ENCODE data around the gene NOX3. TPM values are rescaled to one million over a fixed set of nuclear protein-coding genes. Genes with fewer than 3 reads are reported as not detected.

NOX3 gene
- total and polyA plus RNA-seq, 2 of the 8 experiments (the other 6 are each of a cell fraction or from before 2014, with no cell fraction given), result not detected

- H3K9me3 ChIP-seq (ENCODE audit: insufficient read depth in 2 of 2, low read depth in 1 of 2, low read length in 1 of 2), result no peaks in the 10 kb centered on the region
- no peaks in the 10 kb centered on the region for H4K20me1 ChIP-seq (replicated peaks in 1 of 2; ENCODE audit: control insufficient read depth in 1 of 2, insufficient read depth in 2 of 2, low read length in 2 of 2)
- no peak overlapping the region for H3K4me2 ChIP-seq (ENCODE audit: insufficient read depth in 1 of 2, low read depth in 2 of 2, low read length in 2 of 2)
- no peak overlapping the region for H3K14ac ChIP-seq (ENCODE audit: insufficient read length)
- no peak overlapping the region for H2BK5ac ChIP-seq (ENCODE audit: low read depth, low read length)
- H2AK5ac ChIP-seq (ENCODE audit: low read depth, low read length), result no peak overlapping the region
- no peak for FAIRE-seq
- H4K5ac ChIP-seq (ENCODE audit: insufficient read length, low read depth, low read length), result no peak overlapping the region
- no peak overlapping the region for H3K4me3 ChIP-seq (ENCODE audit: extremely low read depth in 1 of 4, insufficient read depth in 2 of 4, low read depth in 3 of 4, low read length in 4 of 4)
- no peak overlapping the region for H2BK12ac ChIP-seq (ENCODE audit: low read depth, low read length)
- TF ChIP-seq KDM5A (IDR thresholded peaks at IDR 0.05; ENCODE audit: low read length), result no peak
- no peak for TF ChIP-seq MAFK (IDR thresholded peaks at IDR 0.05; ENCODE audit: low read depth, low read length)
- TF ChIP-seq CBX5 (IDR thresholded peaks at IDR 0.05; ENCODE audit: low read depth, low read length), result no peak
- ChIA-PET CTCF (ENCODE audit: partially characterized antibody) (no interaction called here), POLR2A (ENCODE audit: partially characterized antibody) (no interaction called here)
- no peak overlapping the region for H4K8ac ChIP-seq (ENCODE audit: extremely low read depth, insufficient read depth, low read length)
- H3K18ac ChIP-seq (ENCODE audit: extremely low read depth, low read length), result no peak overlapping the region
- no peak for DNase-seq (ENCODE audit: low read depth in 1 of 2, low spot score in 2 of 2)
- WGBS, 2 experiments (ENCODE audit: extremely low coverage in 1 of 2, insufficient coverage in 1 of 2, insufficient read length in 1 of 2, insufficient replicate concordance in 2 of 2, low coverage in 1 of 2, low lambda C conversion rate in 2 of 2, missing lambda C conversion rate in 1 of 2), result 91% methylated on average over 3 of the region's 5 CpGs; no CpG with 5 or more reads in 1 of the 2 experiments
- no peak overlapping the region for H2BK20ac ChIP-seq (ENCODE audit: low read length)
- no peak overlapping the region for H3K23ac ChIP-seq (ENCODE audit: insufficient read length)
- no peak overlapping the region for H2BK15ac ChIP-seq (ENCODE audit: low read length)
- no peaks in the 10 kb centered on the region for H3K27me3 ChIP-seq (replicated peaks in 1 of 4; ENCODE audit: control insufficient read depth in 3 of 4, extremely low read depth in 1 of 4, insufficient read depth in 3 of 4, low read length in 3 of 4)
- H3K4ac ChIP-seq (replicated peaks; ENCODE audit: insufficient read length, low read depth, low read length), result no peak overlapping the region
- H3K79me1 ChIP-seq (ENCODE audit: low read depth, low read length), result no peaks in the 10 kb centered on the region
- no peaks in the 10 kb centered on the region for H3K79me2 ChIP-seq (ENCODE audit: control insufficient read depth in 1 of 2, insufficient read depth in 2 of 2, low read length in 2 of 2)
- no peaks in the 10 kb centered on the region for H3K4me1 ChIP-seq (replicated peaks in 1 of 4; ENCODE audit: control insufficient read depth in 3 of 4, insufficient read depth in 4 of 4, low read length in 3 of 4)
- no peak overlapping the region for H3K27ac ChIP-seq (ENCODE audit: low read depth, low read length)
- no peak overlapping the region for H4K91ac ChIP-seq (replicated peaks; ENCODE audit: insufficient read length, low read length)
- no peaks in the 10 kb centered on the region for H3K36me3 ChIP-seq (ENCODE audit: control insufficient read depth in 2 of 4, insufficient read depth in 4 of 4, low read length in 3 of 4)
- no peak overlapping the region for H3K56ac ChIP-seq (replicated peaks; ENCODE audit: insufficient read length, low read depth, low read length)
- no peak overlapping the region for H2BK120ac ChIP-seq (replicated peaks; ENCODE audit: low read depth, low read length)
- H2AFZ ChIP-seq (ENCODE audit: low read length), result no peak overlapping the region
- H3K23me2 ChIP-seq (ENCODE audit: low read depth, low read length), result no peaks in the 10 kb centered on the region
- no peak overlapping the region for H3K9ac ChIP-seq (replicated peaks in 1 of 4; ENCODE audit: extremely low read depth in 1 of 4, low read depth in 3 of 4, low read length in 3 of 4)
These were observed 104.1 kb downstream of the NOX3 start for GRCh38 chr6:155351273-155352129.
